HG02759 (cell line): ENCODE results near the gene FAM107A.
A peak's percentile ranks its signal among the peaks of the same experiment; 100 is the strongest.

Source experiments
- ATAC-seq: cut with Tn5 transposase; IDR thresholded peaks from one replicate; pipeline ENCODE4 v1.9.1; 2021; ENCODE audit warnings: mild to moderate bottlenecking, moderate library complexity; ENCODE audit not compliant: unreplicated experiment

The FAM107A gene

GRCh38 chr3:58594117-58594516 lies 16.9 kb upstream of the FAM107A start:
- ATAC-seq, result no peak

DNA sequence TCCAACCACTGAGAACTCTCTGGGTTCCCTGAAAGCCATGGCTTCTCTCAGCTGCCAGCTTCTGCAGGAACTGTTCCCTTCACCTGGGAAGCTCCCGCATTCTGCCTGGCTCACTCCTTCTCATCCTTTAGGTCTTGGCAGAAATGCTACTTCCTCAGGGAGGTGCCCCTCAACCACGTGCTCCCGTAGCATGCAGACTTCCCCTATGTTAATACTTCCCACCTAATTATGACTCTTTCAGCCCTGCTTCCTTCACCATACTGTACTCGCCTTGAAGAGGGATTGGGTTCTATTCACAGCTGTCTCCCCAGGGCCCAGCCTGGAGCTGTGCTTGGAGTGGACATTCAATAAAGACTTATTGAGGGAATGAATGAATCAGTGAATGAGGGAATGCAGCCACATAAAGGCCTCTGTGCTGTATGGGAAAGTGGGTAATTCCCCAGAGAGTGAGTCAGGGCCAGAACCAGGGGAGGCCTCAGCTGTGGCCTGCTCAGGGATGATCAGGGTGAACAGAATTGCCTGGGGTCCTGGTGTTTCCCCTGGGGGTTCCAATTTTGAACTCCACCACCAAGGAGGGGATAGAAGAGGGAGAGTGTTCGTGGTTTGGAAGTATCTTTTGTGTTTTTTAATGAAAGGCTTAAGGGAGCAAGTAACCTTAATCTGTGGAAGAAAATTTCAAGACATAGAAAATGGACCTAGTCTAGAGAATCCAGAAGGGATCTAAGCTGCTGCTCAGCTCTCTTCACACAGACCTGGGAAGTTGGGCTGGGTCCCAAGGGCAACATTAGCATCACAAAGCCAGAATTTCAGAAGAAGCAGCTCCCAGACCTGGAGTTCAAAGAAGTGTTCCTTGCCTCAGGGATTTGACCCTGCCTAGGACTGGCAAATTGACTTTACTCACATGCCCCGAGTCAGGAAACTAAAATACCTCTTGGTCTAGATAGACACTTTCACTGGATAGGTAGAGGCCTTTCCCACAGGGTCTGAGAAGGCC lies 14.6 kb upstream of the FAM107A start:
- no peak for ATAC-seq

DNA sequence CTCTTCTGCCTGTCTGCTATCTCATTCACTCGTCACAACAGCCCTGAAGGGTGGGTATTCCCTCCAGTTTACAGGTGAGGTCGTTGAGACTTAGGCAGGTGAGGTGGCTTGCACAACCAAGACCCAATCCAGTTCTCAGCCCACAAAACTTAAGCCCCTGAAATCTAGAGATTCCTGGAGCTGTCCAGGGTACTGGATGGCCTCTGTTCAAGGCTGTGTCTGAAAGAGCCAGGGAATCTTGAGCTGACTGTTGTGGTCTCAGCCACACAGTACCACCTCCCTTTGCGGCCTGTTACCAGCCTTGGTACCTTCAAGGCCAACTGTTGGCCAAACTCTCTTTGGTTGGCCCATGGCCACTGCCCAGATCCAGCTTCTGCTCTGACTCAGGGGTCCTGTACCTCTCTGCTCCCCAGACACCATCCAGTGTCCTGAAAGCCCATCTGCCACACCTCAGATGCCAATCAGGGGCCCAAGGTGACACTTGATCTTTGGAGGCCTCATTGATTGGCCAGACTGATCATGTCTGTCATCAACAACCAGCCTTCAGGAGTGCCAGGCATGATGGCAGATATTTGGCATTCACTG lies 10.9 kb upstream of the FAM107A start:
- no peak for ATAC-seq

GRCh38 chr3:58586776-58587192 lies 9.6 kb upstream of the FAM107A start:
- ATAC-seq, result no peak

- no peak for ATAC-seq
Measured at GRCh38 chr3:58585994-58586393, 8.8 kb upstream of the FAM107A start.

DNA sequence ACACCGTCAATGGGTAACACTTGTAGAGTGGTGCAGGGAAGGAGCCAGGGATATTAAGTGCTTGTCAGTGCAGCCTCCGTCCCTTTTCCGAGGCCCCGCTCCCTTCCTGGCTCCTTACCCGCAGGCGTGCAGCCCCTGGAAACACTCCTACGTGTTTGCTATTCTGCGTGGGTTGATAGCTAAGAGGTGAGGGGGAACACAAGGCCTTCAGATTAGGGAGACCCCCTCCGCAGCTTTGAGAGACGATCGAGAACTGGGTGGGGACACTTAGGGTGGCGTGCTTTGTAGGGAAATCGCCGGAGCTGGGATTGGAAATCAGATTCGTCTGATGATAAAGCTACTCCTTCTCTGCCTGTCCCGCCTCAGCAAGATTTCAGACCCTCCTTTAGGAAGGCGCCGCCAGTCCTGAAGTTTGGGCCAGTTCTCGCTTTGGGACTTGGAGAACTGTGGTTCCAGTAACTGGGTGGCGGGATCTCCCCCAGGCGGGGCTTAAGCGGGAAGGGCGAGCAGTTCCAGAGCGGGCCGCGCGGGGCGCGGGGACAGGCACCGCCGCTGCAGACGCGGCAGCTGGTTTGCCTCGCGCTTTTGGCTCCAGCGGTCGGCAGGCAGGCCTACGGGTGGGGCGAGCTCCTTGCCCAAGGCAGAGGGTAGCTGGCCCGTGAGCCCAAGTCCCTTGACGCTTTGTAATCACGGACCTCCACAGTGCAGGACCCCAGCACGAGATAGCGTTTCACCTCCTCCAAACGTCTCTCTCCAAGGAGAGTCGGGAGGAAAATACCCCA lies 8.0 kb upstream of the FAM107A start:
- ATAC-seq, result peak; percentile 94

DNA sequence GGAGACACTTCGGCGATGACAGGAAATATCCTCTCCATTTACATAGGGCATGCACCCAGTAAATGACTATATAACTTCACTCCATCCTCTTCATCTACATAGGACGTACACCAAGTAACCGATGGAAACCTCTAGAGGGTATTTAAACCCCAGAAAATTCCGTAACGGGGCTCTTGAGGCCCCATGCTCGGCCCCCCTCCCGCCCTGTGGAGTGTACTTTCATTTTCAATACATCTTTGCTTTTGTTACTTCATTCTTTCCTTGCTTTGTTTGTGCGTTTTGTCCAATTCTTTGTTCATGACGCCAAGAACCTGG lies 7.5 kb upstream of the FAM107A start:
- no peak for ATAC-seq

- no peak for ATAC-seq
Measured at GRCh38 chr3:58581328-58582091, 4.3 kb upstream of the FAM107A start.

DNA sequence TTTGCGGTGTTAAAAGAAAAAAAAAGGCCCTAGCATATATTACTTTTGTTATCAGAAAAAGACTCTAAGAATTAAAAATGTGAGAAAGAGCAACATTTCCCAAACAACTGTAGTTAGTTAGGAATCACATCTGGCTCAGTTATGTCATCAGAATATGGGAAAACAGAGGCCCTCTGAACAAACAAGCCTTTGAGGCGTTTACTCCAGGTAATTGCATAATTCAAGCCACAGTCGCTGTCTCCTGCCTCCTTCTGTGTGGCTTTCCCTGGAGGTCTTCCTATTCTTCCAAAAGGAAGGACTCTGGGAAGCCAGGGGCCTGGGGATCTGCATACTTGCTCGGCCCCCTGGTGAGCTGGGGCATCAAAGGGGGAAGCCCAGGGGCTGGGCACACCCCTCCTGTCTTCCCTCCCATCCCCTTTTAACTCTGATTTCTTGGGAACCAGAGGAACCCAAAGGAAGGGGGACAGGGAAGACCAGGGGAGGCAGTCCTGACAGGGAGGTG lies 3.7 kb upstream of the FAM107A start:
- no peak for ATAC-seq

DNA sequence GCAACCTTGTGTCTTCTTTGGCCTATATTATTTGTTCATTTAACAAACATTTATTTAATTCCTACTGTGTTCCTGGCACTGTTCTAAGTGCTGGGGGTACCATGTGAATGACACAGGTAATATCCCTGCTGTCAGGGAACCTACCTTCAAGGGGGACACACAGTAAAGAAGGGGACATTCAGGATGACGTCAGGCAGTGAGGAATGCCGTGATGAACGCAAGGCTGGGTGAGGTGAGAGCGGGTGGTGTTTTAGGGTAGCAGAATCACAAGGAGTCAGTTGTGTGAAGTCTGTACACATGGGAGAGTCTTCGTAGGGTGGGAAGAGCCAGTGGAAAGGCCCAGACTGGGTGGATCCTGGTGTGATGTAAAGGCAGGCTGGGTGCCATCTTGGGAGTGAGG lies 1.7 kb upstream of the FAM107A start:
- ATAC-seq, result no peak

DNA sequence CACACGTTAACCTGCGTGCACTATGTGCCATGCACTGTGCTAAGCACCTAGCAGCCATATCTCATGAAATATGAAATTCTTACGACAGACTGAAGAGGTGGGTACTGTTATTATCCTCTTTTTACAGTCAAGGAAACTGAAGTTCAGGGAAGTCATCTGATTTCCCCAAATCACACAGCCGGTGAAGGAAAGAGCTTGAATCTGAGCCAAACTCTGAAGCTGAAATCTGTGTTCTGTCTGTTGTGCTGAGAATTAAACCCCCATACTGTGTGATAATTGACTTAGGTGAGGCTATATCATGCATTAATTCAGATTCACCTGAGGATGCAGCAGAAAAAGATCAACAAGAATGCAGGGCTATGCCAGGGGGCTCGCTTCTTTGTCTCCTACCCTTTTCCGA lies 475 bp downstream of the FAM107A start:
- ATAC-seq, result no peak

- no peak for ATAC-seq
Measured at GRCh38 chr3:58575971-58576652, 1.1 kb downstream of the FAM107A start.

DNA sequence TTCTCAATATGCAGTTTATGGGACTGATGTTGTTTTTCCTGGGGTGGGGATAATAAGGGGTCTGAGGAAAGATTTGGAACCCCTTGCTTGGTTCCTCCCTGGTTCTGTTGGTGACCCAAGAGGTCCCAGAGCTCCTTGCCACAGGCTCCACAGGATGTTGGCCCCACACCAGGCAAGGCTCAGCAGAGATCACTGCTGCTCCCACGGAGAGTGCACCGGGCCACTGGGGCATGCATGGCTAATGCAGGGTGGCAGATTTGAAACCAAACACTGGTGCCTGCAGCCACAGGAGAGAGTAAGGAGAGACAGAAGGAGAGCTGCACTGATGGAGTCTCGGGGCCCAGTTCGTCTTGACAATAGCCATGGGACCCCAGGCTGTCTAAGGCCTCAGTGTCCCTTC lies 2.5 kb downstream of the FAM107A start:
- no peak for ATAC-seq

DNA sequence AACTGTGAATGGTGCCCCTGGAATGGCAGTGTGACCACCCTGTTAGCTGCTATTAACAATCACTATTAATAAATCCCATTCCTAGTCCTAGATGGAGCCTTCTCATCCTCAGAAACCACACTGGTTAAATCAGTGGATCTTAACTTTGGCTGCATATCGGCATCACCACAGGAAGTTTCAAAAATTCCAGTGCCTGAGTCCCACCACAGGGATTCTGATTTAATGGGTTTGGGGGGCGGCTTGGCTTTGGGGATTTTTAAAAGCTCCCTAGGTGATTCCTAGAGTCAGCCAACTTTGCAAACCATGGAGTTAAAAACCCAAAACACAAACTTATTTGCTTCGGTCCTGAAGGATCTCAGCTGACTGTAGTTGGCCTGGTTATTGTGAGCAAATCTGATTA lies 3.1 kb downstream of the FAM107A start:
- no peak for ATAC-seq

GRCh38 chr3:58573640-58574039 lies 3.6 kb downstream of the FAM107A start:
- no peak for ATAC-seq

GRCh38 chr3:58572634-58573230 lies 4.5 kb downstream of the FAM107A start:
- no peak for ATAC-seq

- no peak for ATAC-seq
Measured at GRCh38 chr3:58572013-58572633, 5.1 kb downstream of the FAM107A start.

DNA sequence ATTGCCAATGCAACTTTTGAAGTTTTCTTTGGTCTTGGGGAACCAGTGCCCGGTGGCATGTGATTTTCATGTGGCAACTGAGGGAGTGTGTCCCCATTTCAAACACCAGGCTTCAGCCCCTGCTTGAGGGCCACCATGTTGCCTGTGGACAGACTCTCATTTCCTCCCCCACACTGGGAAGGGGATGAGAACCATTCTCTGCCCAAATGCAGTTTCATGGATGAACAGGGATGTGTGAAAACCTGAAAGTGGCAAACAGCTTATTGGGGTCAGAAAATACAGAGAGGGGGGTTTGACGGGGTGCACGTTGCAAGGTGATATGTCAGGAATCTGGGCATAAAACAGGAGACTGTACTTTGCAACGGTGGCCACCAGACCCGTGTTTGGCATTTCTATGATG lies 6.3 kb downstream of the FAM107A start:
- no peak for ATAC-seq

GRCh38 chr3:58569287-58570001 lies 7.7 kb downstream of the FAM107A start:
- no peak for ATAC-seq
